Vagina (tissue), 2 donors: Measurements from ENCODE around the gene DDX31. TPM values are rescaled to one million over a fixed set of nuclear protein-coding genes. Genes with fewer than 3 reads are reported as not detected.

ENCODE experiments used
- DNase-seq, 2 donors: peaks; one replicate each; pipeline ENCODE4 v3.0.0-alpha.2; 2017; ENCODE audit errors: extremely low spot score in 2 of 2
- H3K27ac ChIP-seq: fragments of 200-600 bp; sonication (generic); one replicate; pipeline ENCODE4 v1.5.1; 2019
- H3K27me3 ChIP-seq: fragments of 200-600 bp; sonication (generic); one replicate; pipeline ENCODE4 v1.5.1; 2019
- H3K36me3 ChIP-seq, 2 donors: fragments of 200-600 bp; sonication (generic); one replicate each; pipeline ENCODE4 v1.5.1; 2017 to 2019
- H3K4me1 ChIP-seq: fragments of 200-600 bp; sonication (generic); one replicate; pipeline ENCODE4 v1.5.1; 2019
- H3K4me3 ChIP-seq, 2 donors: fragments of 200-600 bp; sonication (generic); 1 replicate in 1 of 2; 2 replicates in 1 of 2; pipeline ENCODE4 v1.5.1; 2016 to 2019
- H3K9me3 ChIP-seq: fragments of 200-600 bp; sonication (generic); one replicate; pipeline ENCODE4 v1.5.1; 2019
- CTCF ChIP-seq, 3 experiments: fragments of 450-650 bp in 2 of 3; fragments of 200-600 bp in 1 of 3; sonication (generic) in 1 of 3; IDR thresholded peaks; one replicate each; pipeline ENCODE4 v1.5.1; 2017 to 2019; ENCODE audit warnings: antibody characterized with exemption in 3 of 3, mild to moderate bottlenecking in 2 of 3, moderate library complexity in 2 of 3
- POLR2A ChIP-seq, 2 donors: fragments of 450-650 bp; IDR thresholded peaks; one replicate each; pipeline ENCODE4 v1.6.1; 2017; ENCODE audit warnings: antibody characterized with exemption in 2 of 2, mild to moderate bottlenecking in 2 of 2, moderate library complexity in 2 of 2
- POLR2AphosphoS5 ChIP-seq, 2 donors: sonication (generic); formaldehyde crosslinking; IDR thresholded peaks; one replicate each; pipeline ENCODE4 v1.9.0; 2017; ENCODE audit warnings: antibody characterized with exemption in 2 of 2, mild to moderate bottlenecking in 2 of 2, low read depth in 1 of 2; ENCODE audit not compliant: insufficient read depth in 1 of 2
- intact Hi-C: fragments of 100-400 bp; cut with DNase I; formaldehyde crosslinking; loops from one replicate; pipeline ENCODE4 v1.15.1; 2023
- total RNA-seq: library from RNA; depleted of rRNA; stranded (reverse); fragments of >200 nt; gene quantifications from one replicate; pipeline ENCODE4 v1.2.3, GENCODE V29; 2016

The DDX31 gene
- total RNA-seq, 1 donor from 2014 or later, result 17.9 TPM

DNA sequence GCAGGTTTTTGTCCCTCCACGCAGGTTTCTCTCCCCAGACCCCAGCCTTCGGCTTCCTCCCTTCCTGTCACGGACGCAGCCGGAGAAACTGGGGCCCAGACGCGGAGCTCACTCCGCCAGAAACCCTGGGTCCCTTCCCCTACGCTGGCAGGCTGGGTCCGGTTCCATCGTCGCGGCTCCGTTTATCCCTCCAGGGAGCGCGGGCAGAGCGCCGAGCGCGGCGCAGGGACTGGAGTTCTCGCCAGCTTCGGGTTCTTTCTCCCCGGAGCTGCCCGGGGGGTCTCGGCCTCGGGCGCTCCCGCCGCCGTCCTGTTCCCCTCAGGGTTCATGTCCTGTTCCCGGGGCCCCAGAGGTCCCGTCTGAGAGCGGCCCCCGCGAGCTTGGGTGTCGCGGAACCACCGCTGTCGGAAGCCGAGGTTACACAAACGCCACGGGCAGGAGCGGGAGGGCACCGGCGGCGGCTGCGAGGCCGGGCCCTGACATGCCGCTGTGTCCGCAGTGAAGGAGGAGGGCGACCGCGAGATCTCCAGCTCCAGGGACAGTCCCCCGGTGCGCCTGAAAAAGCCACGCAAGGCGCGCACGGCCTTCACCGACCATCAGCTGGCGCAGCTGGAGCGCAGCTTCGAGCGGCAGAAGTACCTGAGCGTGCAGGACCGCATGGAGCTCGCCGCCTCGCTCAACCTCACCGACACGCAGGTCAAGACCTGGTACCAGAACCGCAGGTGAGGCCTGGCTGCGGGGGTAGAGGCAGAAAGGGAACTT lies 82.8 kb downstream of the DDX31 start:
- no peak for DNase-seq
- H3K27ac ChIP-seq, result no peak overlapping the region
- TF ChIP-seq POLR2A (IDR thresholded peaks at IDR 0.05), result no peak
- no peak for TF ChIP-seq POLR2AphosphoS5 (IDR thresholded peaks at IDR 0.05; ENCODE audit: insufficient read depth in 1 of 2, low read depth in 1 of 2)
- TF ChIP-seq CTCF (IDR thresholded peaks at IDR 0.05), result no peak
- no peak overlapping the region for H3K4me3 ChIP-seq
- H3K27me3 ChIP-seq, result peaks cover 28% of the 10 kb centered on the region
- peaks cover 15% of the 10 kb centered on the region for H3K4me1 ChIP-seq
- no peaks in the 10 kb centered on the region for H3K36me3 ChIP-seq
- intact Hi-C loops, result no loop called here
- H3K9me3 ChIP-seq, result no peaks in the 10 kb centered on the region

DNA sequence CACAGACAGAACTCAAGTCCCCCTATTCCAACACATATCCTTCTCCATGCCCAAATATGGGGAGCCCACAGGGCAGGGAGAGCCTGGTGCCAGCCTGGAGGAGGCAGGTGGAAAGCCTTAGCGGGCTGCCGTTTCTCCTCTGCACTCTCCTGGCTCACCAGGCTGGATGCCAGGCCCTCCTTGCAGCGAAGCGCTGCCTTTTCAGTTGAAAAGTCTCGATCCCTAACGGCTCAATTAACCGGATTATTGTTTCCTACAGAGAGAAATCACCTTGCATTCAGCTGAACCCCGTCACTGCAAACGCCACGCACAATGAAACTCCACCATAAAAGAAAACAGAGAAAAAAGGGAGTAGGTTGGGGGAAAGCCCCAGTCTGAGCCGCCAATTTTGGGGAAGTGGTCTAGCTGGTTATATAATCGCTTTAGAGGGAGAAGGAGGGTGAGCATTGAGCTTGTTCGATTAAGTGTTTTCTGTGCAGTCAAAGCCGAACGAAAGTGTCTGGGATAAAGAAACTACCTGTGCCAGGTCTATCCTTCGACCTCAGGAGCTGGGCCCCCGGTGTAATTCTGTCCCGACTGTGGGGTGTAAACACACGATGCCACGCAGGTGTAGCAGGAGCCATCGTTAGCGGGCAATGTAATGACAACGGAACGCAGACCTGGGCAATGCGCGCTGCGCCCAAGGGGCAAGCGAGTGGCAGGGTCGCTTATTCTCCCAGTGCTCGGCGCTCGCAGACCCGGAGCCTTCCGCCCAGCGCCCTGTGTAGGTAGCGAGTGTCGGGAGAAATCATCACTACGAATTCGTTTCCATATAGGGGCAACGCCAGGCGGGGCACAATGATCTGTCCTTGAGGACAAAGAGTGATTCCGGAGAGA lies 83.6 kb downstream of the DDX31 start:
- H3K27me3 ChIP-seq, result peaks cover 28% of the 10 kb centered on the region
- no peak for TF ChIP-seq POLR2A (IDR thresholded peaks at IDR 0.05)
- TF ChIP-seq CTCF (IDR thresholded peaks at IDR 0.05), result no peak
- no peak for TF ChIP-seq POLR2AphosphoS5 (IDR thresholded peaks at IDR 0.05; ENCODE audit: insufficient read depth in 1 of 2, low read depth in 1 of 2)
- no peak for DNase-seq
- H3K9me3 ChIP-seq, result no peaks in the 10 kb centered on the region
- intact Hi-C loops, result no loop called here
- H3K27ac ChIP-seq, result no peak overlapping the region
- H3K4me1 ChIP-seq, result peaks cover 24% of the 10 kb centered on the region
- H3K4me3 ChIP-seq, result no peak overlapping the region
- H3K36me3 ChIP-seq, result no peaks in the 10 kb centered on the region

- H3K4me3 ChIP-seq, result no peak overlapping the region
- no peak for TF ChIP-seq CTCF (IDR thresholded peaks at IDR 0.05)
- no peak for TF ChIP-seq POLR2AphosphoS5 (IDR thresholded peaks at IDR 0.05; ENCODE audit: insufficient read depth in 1 of 2, low read depth in 1 of 2)
- no peak for TF ChIP-seq POLR2A (IDR thresholded peaks at IDR 0.05)
- no peak overlapping the region for H3K27ac ChIP-seq
- H3K27me3 ChIP-seq, result peaks cover 29% of the 10 kb centered on the region
- peaks cover 22% of the 10 kb centered on the region for H3K4me1 ChIP-seq
- H3K9me3 ChIP-seq, result no peaks in the 10 kb centered on the region
- no peak for DNase-seq
- no peaks in the 10 kb centered on the region for H3K36me3 ChIP-seq
- intact Hi-C loops, result no loop called here
Observed at GRCh38 chr9:132584601-132585560, 84.9 kb downstream of the DDX31 start.

DNA sequence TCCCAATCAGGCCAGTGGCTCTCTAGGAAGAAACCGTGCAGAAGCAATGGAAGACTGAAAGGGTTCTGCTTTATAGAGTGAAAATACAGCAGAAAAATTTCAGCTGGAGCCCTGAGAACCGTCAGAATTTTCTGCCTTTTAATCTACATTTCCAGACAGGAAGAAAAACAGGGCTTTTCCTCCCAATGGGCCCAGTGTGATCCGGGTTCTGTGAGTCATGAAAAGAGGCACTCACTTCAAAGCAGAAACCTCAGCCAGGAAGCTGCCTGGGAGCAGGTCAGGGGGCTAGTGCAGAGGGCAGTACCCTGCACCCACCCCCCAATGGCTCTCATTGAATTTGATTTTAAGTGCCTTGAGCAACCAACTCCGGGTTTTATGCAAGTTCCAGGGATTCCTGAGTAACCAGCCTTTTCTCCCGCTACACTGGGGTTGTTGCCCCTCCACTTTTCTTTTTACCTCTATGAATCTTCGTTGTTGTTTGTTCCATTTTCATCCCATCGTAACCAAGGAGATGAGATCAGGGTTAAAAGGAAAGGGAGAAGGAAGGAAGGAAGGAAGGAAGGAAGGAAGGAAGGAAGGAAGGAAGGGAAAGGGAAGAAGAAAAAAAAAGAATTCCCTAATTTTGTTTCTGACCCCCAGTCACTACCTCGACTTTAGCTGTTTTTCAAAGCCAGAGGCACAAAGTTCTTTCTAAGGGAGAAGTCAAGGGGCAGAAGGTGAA lies 86.0 kb downstream of the DDX31 start:
- intact Hi-C loops, result no loop called here
- no peaks in the 10 kb centered on the region for H3K36me3 ChIP-seq
- peaks cover 16% of the 10 kb centered on the region for H3K4me1 ChIP-seq
- TF ChIP-seq CTCF (IDR thresholded peaks at IDR 0.05) (no peak), POLR2A (IDR thresholded peaks at IDR 0.05) (no peak), POLR2AphosphoS5 (IDR thresholded peaks at IDR 0.05; ENCODE audit: insufficient read depth in 1 of 2, low read depth in 1 of 2) (no peak)
- no peaks in the 10 kb centered on the region for H3K9me3 ChIP-seq
- peaks cover 34% of the 10 kb centered on the region for H3K27me3 ChIP-seq
- no peak for DNase-seq
- no peak overlapping the region for H3K4me3 ChIP-seq
- H3K27ac ChIP-seq, result no peak overlapping the region
